ENCODE data around the gene ODAD3.

GRCh38 chr19:11446271-11446651 lies 11.3 kb upstream of the ODAD3 start:
- TF ChIP-seq RAD21 (IDR thresholded peaks at IDR 0.05; ENCODE audit: low read depth) (no peak), SIN3A (IDR thresholded peaks at IDR 0.05; ENCODE audit: low read depth) (no peak), CTCF (IDR thresholded peaks at IDR 0.05 in 2 of 3, conservative IDR thresholded peaks at IDR 0.05 in 1 of 3; ENCODE audit: borderline replicate concordance in 1 of 3, insufficient read depth in 1 of 3, low read depth in 2 of 3, low read length in 2 of 3) (no peak), POLR2AphosphoS5 (IDR thresholded peaks at IDR 0.05; ENCODE audit: low read depth, low read length) (no peak), POLR2A (IDR thresholded peaks at IDR 0.05; ENCODE audit: borderline replicate concordance, extremely low read depth, insufficient read depth, insufficient read length) (no peak), ZNF274 (IDR thresholded peaks at IDR 0.05; ENCODE audit: low read depth, low read length) (no peak), EZH2 (IDR thresholded peaks at IDR 0.05) (no peak), JUND (IDR thresholded peaks at IDR 0.05) (no peak), EZH2phosphoT487 (IDR thresholded peaks at IDR 0.05; ENCODE audit: borderline replicate concordance) (no peak)
